ENCODE results near the gene SSMEM1.

- TF ChIP-seq CTCF (IDR thresholded peaks at IDR 0.05; ENCODE audit: insufficient read depth, low read length, poor library complexity, severe bottlenecking) (no peak), EZH2phosphoT487 (conservative IDR thresholded peaks at IDR 0.05; ENCODE audit: low read length) (no peak)
Measured at GRCh38 chr7:130263130-130263529, 55.5 kb downstream of the SSMEM1 start.

All from SU-DHL-6 (cell line).